GM21528 (cell line): ENCODE results near the gene POLA2.

Source experiments
- ATAC-seq: cut with Tn5 transposase; IDR thresholded peaks from one replicate; pipeline ENCODE4 v1.9.1; 2021; ENCODE audit warnings: mild to moderate bottlenecking, moderate library complexity; ENCODE audit not compliant: unreplicated experiment, low FRiP score

Gene POLA2

GRCh38 chr11:65279741-65280440, 18.1 kb downstream of the POLA2 start:
- ATAC-seq = no peak

- ATAC-seq = no peak
Observed at GRCh38 chr11:65280646-65281045, 18.9 kb downstream of the POLA2 start.

GRCh38 chr11:65286686-65287085, 24.9 kb downstream of the POLA2 start:
- no peak for ATAC-seq

GRCh38 chr11:65287601-65288000, 25.8 kb downstream of the POLA2 start:
- ATAC-seq = no peak

GRCh38 chr11:65288706-65289536, 27.2 kb downstream of the POLA2 start:
- no peak for ATAC-seq

- ATAC-seq = no peak
Observed at GRCh38 chr11:65290448-65291165, 28.8 kb downstream of the POLA2 start.

- no peak for ATAC-seq
Observed at GRCh38 chr11:65291613-65292012, 29.9 kb downstream of the POLA2 start.

GRCh38 chr11:65292890-65293289, 31.1 kb downstream of the POLA2 start:
- ATAC-seq = no peak

- ATAC-seq = no peak
Observed at GRCh38 chr11:65293909-65294381, 32.2 kb downstream of the POLA2 start.

- ATAC-seq = no peak
Observed at GRCh38 chr11:65295001-65295400, 33.2 kb downstream of the POLA2 start.

- ATAC-seq = no peak
Observed at GRCh38 chr11:65295571-65296341, 34.0 kb downstream of the POLA2 start.

- ATAC-seq = no peak
Observed at GRCh38 chr11:65297026-65297672, 35.4 kb downstream of the POLA2 start.

- ATAC-seq = no peak
Observed at GRCh38 chr11:65298131-65298535, 36.4 kb downstream of the POLA2 start.

GRCh38 chr11:65298655-65299179, 37.0 kb downstream of the POLA2 start:
- ATAC-seq = no peak

GRCh38 chr11:65300621-65301275, 39.0 kb downstream of the POLA2 start:
- no peak for ATAC-seq

GRCh38 chr11:65301491-65302329, 39.9 kb downstream of the POLA2 start:
- ATAC-seq = no peak

GRCh38 chr11:65303555-65303954, 41.8 kb downstream of the POLA2 start:
- ATAC-seq = no peak

GRCh38 chr11:65304110-65304509, 42.3 kb downstream of the POLA2 start:
- ATAC-seq = no peak
